Calu3 (cell line): ENCODE measurements around the gene BACH2. TPM values are rescaled to one million over a fixed set of nuclear protein-coding genes. Genes with fewer than 3 reads are reported as not detected.

Source experiments
- BruUV-seq: library from RNA; stranded (reverse); fragments of 400-500 nt; replicated peaks from 2 replicates; lab custom pipeline; 2021; lab: Mats Ljungman, UMichigan
- CTCF ChIA-PET: fragments of 300-600 bp; sonication (Branson Sonifier 250); formaldehyde crosslinking; loops from one replicate; lab custom pipeline; 2022; ENCODE audit warnings: antibody characterized with exemption; lab: Charles Lee
- DNase-seq: peaks from one replicate; pipeline ENCODE4 v3.0.0; 2022
- H3K27ac Mint-ChIP-seq: one replicate; pipeline ENCODE4 v1.8.0; 2022; ENCODE audit warnings: mixed read lengths; ENCODE audit not compliant: unreplicated experiment
- H3K27me3 Mint-ChIP-seq: one replicate; pipeline ENCODE4 v1.8.0; 2022; ENCODE audit warnings: mixed read lengths; ENCODE audit not compliant: unreplicated experiment
- H3K36me3 Mint-ChIP-seq: one replicate; pipeline ENCODE4 v1.8.0; 2022; ENCODE audit warnings: mild to moderate bottlenecking, moderate library complexity, mixed read lengths; ENCODE audit not compliant: insufficient read depth, unreplicated experiment
- H3K4me1 Mint-ChIP-seq: one replicate; pipeline ENCODE4 v1.8.0; 2022; ENCODE audit warnings: mild to moderate bottlenecking, low read depth, mixed read lengths; ENCODE audit not compliant: unreplicated experiment
- H3K4me3 Mint-ChIP-seq: one replicate; pipeline ENCODE4 v1.8.0; 2022; ENCODE audit warnings: mild to moderate bottlenecking, low read depth, moderate library complexity, mixed read lengths; ENCODE audit not compliant: unreplicated experiment
- H3K9me3 Mint-ChIP-seq: one replicate; pipeline ENCODE4 v1.8.0; 2022; ENCODE audit warnings: low read depth, mixed read lengths; ENCODE audit not compliant: unreplicated experiment
- intact Hi-C: fragments of 100-400 bp; cut with micrococcal nuclease; formaldehyde crosslinking; loops from one replicate; pipeline ENCODE4 v1.10.0; 2022; ENCODE audit not compliant: unreplicated experiment
- total RNA-seq: library from RNA; stranded (reverse); gene quantifications from 2 replicates; pipeline ENCODE4 v1.2.3, GENCODE V29; 2022
- TF ChIP-seq, protein P1 (sequence below): fragments of 200-600 bp; IDR thresholded peaks from one replicate; pipeline ENCODE4 v1.8.0; 2022; ENCODE audit warnings: antibody characterized with exemption; ENCODE audit not compliant: unreplicated experiment

The BACH2 gene
- total RNA-seq, 1 experiment from 2014 or later, result 7.2 TPM

DNA sequence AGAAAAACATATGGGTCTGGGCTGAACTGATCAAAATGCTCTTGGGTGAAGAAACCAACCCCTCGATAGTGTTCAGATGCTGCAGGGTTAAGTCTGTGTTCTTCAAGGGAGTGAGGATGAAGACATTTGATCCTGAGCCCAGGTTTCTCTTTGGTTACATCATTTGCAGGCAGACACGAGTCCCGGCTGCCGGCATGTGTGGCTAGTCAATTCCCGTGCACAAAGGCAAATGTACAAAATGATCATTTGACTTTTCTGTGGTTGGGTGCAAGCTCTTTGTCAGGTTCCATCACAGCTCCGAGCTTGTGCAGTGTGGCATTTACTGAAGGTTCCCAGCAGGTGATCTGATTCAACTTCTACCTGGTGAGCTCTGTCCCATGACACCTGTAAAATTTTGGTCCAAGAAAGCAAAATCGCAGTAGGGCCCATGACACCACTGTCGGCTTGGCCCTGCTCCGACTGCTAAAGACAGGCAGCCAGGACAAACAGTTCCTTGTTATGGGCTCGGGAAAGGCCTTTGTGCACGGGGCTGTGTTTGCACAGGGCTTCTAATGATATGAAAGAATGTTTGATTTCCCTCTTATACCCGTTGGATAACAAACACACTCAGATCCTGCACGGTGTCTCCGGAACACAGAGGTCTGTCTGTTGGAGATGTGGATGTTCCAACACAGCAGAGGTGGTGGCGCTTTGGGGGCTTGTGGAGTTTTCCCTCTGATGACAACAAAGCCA lies 355.4 kb downstream of the BACH2 start:
- TF ChIP-seq, protein P1, sequence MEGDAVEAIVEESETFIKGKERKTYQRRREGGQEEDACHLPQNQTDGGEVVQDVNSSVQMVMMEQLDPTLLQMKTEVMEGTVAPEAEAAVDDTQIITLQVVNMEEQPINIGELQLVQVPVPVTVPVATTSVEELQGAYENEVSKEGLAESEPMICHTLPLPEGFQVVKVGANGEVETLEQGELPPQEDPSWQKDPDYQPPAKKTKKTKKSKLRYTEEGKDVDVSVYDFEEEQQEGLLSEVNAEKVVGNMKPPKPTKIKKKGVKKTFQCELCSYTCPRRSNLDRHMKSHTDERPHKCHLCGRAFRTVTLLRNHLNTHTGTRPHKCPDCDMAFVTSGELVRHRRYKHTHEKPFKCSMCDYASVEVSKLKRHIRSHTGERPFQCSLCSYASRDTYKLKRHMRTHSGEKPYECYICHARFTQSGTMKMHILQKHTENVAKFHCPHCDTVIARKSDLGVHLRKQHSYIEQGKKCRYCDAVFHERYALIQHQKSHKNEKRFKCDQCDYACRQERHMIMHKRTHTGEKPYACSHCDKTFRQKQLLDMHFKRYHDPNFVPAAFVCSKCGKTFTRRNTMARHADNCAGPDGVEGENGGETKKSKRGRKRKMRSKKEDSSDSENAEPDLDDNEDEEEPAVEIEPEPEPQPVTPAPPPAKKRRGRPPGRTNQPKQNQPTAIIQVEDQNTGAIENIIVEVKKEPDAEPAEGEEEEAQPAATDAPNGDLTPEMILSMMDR, result no peak
- Mint-ChIP-seq H3K36me3 (no peaks in the 10 kb centered on the region), H3K4me1 (peaks cover 12% of the 10 kb centered on the region), H3K4me3 (peak overlapping the region; percentile 12), H3K27ac (peak overlapping the region; percentile 27), H3K27me3 (peaks cover 21% of the 10 kb centered on the region), H3K9me3 (peaks cover 3% of the 10 kb centered on the region)
- intact Hi-C loops, result loop anchor here (2.0 to 10.0 kb wide), 2 partner anchors 244 to 344 kb away; no protein-coding TSS in a partner anchor
- no TSS peak for BruUV-seq
- DNase-seq, result peak; percentile 52
- CTCF ChIA-PET, result interaction anchor here (0.5 to 2.3 kb wide), 21 partner anchors 10 to 549 kb away, joined by 3 to 68 read pairs (median 4); no protein-coding TSS in a partner anchor

DNA sequence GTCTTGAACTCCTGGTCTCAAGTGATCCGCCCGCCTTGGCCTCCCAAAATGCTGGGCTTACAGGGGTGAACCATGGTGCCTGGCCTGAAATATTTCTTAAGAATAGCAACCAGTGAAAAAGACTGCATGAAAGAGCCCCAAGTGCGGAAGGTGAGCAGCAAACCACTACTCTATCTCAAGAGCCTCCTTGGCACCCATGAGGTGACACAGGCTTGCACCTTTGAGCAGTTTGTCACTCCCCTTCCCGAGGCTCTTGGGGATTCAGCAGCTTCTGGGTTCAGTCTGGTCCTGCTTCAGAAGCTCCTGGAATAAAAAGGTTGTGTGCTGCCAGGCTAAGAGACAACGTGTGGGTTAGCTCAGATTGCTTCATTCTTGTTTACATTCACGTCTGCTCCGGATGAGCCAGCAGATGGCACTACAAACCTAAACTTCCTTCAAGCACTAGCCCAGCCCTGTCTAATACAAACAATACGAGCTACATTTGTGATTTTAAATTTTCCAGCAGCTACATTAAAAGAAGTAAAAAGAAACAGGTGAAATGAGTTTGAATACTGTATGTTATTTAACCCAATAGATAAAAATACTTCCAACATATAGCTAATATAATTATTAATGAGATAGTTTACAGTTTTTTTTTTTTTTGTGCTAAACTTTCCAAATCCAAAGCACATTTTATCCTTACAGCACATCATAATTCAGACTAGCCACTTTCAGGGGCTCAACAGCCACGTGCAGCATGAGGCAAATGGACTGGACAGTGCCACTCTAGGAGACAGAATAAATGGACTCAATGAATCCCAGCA lies 356.2 kb downstream of the BACH2 start:
- Mint-ChIP-seq H3K27me3 (peaks cover 21% of the 10 kb centered on the region), H3K9me3 (peaks cover 3% of the 10 kb centered on the region), H3K4me1 (peaks cover 12% of the 10 kb centered on the region), H3K4me3 (peak overlapping the region; percentile 12), H3K27ac (peak overlapping the region; percentile 27), H3K36me3 (no peaks in the 10 kb centered on the region)
- BruUV-seq, result no TSS peak
- peak; percentile 67 for DNase-seq
- intact Hi-C loops, result loop anchor here (1.0 to 10.0 kb wide), 3 partner anchors 244 to 539 kb away; no protein-coding TSS in a partner anchor
- TF ChIP-seq, protein P1, result peak; percentile 61
- CTCF ChIA-PET, result interaction anchor here (0.5 to 2.3 kb wide), 26 partner anchors 9 to 945 kb away, joined by 3 to 68 read pairs (median 4); no protein-coding TSS in a partner anchor

DNA sequence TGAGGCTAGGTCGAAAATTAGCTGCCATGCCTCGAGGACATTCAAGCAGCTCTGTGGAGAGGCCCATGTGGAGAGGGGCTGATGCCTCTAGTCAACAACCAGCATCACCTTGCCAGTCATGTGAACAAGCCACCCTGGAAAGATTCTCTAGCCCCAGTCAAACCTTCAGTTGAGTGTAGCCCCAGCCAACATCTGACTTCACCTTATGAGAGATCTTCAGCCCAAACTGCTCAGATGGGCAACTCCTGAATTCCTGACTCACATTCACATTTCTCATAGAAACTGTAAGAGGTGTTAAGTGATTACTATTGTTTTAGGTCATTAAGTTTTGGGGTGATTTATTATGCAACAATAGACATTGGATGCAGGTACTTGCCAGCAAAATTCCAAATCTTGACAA lies 357.5 kb downstream of the BACH2 start:
- BruUV-seq, result no TSS peak
- CTCF ChIA-PET, result no interaction called here

DNA sequence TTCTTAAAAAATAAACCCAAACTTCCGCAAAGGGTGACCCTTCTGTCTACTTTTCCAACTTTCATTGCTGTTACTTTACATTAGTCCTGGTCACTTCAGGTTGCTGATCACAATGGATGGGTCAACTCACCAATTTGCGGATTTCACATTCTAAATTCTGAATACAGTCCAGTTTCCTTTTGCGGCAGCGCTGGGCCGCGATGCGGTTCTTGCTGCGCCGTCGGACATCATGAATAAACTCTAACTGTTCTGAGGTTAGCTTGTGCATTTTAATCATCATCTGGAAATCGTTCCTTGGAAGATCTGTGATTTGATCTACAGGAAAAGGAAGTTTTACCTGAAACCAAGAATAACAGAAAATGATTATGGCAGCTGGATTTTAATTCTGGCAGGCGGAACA lies 358.6 kb downstream of the BACH2 start:
- no peaks in the 10 kb centered on the region for H3K36me3 Mint-ChIP-seq
- no TSS peak for BruUV-seq
- DNase-seq, result no peak
- no peak overlapping the region for H3K27ac Mint-ChIP-seq
- H3K4me1 Mint-ChIP-seq, result peaks cover 12% of the 10 kb centered on the region
- H3K4me3 Mint-ChIP-seq, result no peak overlapping the region
- CTCF ChIA-PET, result no interaction called here
- H3K27me3 Mint-ChIP-seq, result peaks cover 8% of the 10 kb centered on the region
- TF ChIP-seq, protein P1, result no peak
- no peaks in the 10 kb centered on the region for H3K9me3 Mint-ChIP-seq
- intact Hi-C loops, result no loop called here

More for the DNA sequence above, 357.5 kb downstream of the BACH2 start:
- peaks cover 11% of the 10 kb centered on the region for H3K27me3 Mint-ChIP-seq
- TF ChIP-seq, protein P1, result no peak
- no peaks in the 10 kb centered on the region for H3K9me3 Mint-ChIP-seq
- peaks cover 12% of the 10 kb centered on the region for H3K4me1 Mint-ChIP-seq
- no peaks in the 10 kb centered on the region for H3K36me3 Mint-ChIP-seq
- H3K27ac Mint-ChIP-seq, result no peak overlapping the region
- intact Hi-C loops, result no loop called here
- H3K4me3 Mint-ChIP-seq, result no peak overlapping the region
- DNase-seq, result no peak
